Upper lobe of left lung (tissue), 6 donors: Measurements from ENCODE around the gene GRID1. TPM values are rescaled to one million over a fixed set of nuclear protein-coding genes. Genes with fewer than 3 reads are reported as not detected.
A peak's percentile ranks its signal among the peaks of the same experiment; 100 is the strongest.

Experiments used
- ATAC-seq, 2 donors: fragments of 200-7000 bp; cut with Tn5 transposase; one replicate each; pipeline ENCODE4 v1.9.1; 2022; ENCODE audit warnings: mild to moderate bottlenecking in 2 of 2, moderate library complexity in 2 of 2; ENCODE audit not compliant: low FRiP score in 2 of 2
- DNase-seq, 2 donors: peaks; one replicate each; pipeline ENCODE4 v3.0.0-alpha.2; 2019 to 2020
- H3K27ac ChIP-seq, 4 donors: fragments of 200-600 bp; sonication (generic); one replicate each; pipeline ENCODE4 v1.5.1; 2016 to 2019
- H3K27me3 ChIP-seq, 4 donors: fragments of 200-600 bp; sonication (generic); one replicate each; pipeline ENCODE4 v1.5.1; 2017 to 2019
- H3K36me3 ChIP-seq, 4 donors: fragments of 200-600 bp; sonication (generic); one replicate each; pipeline ENCODE4 v1.5.1; 2016 to 2019
- H3K4me1 ChIP-seq, 4 donors: fragments of 200-600 bp; sonication (generic); one replicate each; pipeline ENCODE4 v1.5.1; 2018 to 2019
- H3K4me3 ChIP-seq, 4 donors: fragments of 200-600 bp; sonication (generic); one replicate each; pipeline ENCODE4 v1.5.1; 2017 to 2019; ENCODE audit warnings: mild to moderate bottlenecking in 2 of 4, moderate library complexity in 1 of 4
- H3K9me3 ChIP-seq, 4 donors: fragments of 200-600 bp; sonication (generic); one replicate each; pipeline ENCODE4 v1.5.1; 2018 to 2019
- EP300 ChIP-seq, 4 donors: sonication (generic); formaldehyde crosslinking; IDR thresholded peaks; one replicate each; pipeline ENCODE4 v1.5.1; 2017; ENCODE audit warnings: antibody characterized with exemption in 4 of 4, control low read depth in 2 of 4
- POLR2A ChIP-seq, 4 donors: fragments of 450-650 bp; IDR thresholded peaks; one replicate each; pipeline ENCODE4 v1.5.1; 2016 to 2017; ENCODE audit warnings: antibody characterized with exemption in 4 of 4, mild to moderate bottlenecking in 2 of 4
- POLR2AphosphoS5 ChIP-seq, 2 donors: sonication (generic); formaldehyde crosslinking; IDR thresholded peaks; one replicate each; pipeline ENCODE4 v1.5.1; 2017; ENCODE audit warnings: antibody characterized with exemption in 2 of 2
- WGBS, 2 donors: methylation state at CpG; one replicate each; pipeline ENCODE4 v1.1.5; 2017 to 2018; 5-methylcytosine and 5-hydroxymethylcytosine counted together
- total RNA-seq, 6 donors: library from RNA; depleted of rRNA in 4 of 6; stranded (reverse); fragments of >200 nt in 4 of 6; gene quantifications; one replicate each; pipeline versions ENCODE4 v1.1.0 to v1.2.1, GENCODE V29; 2016 to 2021
- TF ChIP-seq, protein P1 (sequence below), 6 experiments: fragments of 450-650 bp in 4 of 6; fragments of 200-600 bp in 2 of 6; sonication (generic) in 2 of 6; IDR thresholded peaks; one replicate each; pipeline ENCODE4 v1.5.1; 2016 to 2019; ENCODE audit warnings: antibody characterized with exemption in 6 of 6
- donor health status: DM: no; HTN: no; CAD: no; lungs with moderate emphysema.
- donor health status: DM: no; HTN: yes; CAD: no; lungs with severe emphysema.

Gene GRID1
- total RNA-seq, 6 donors from 2014 or later = 1.5 to 5.2 (median 3.2) TPM

DNA sequence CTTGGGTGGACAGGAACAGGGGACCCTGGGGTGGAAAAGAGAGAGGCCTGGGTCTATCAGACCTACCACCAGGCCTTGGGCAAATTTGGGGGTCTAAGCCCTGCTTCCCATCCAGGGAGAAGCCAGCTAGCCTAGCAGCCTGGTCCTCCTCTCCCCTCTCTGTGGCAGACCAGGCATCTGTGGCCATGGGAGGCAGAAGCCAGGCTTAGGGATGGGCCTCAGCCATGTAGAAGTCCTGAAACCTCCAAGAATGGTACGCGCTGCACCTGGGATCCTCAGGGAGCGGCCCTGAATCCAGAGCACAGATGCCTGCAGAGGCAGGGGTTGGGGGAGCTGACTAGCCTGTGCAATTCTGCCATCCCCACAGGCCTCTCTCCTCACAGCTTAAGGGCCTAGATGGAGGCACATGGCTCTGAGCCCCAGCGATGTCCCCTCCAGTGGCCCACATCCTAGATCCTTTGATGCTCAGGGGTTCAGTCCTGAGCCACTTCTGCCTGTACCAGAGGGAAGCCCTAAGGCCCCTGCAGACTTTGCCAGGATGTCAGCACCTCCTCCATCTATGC lies 21.2 kb downstream of the GRID1 start:
- Histone ChIP-seq H3K9me3 (no peaks in the 10 kb centered on the region), H3K36me3 (no peaks in the 10 kb centered on the region), H3K4me1 (peaks cover 4 to 29% (median 9%) of the 10 kb centered on the region in 4 donors), H3K27ac (peak overlapping the region in 2 of 4 donors; percentile 12 to 24), H3K27me3 (no peaks in the 10 kb centered on the region), H3K4me3 (no peak overlapping the region)
- ATAC-seq = no peak
- DNase-seq = no peak
- no peak for TF ChIP-seq POLR2A (IDR thresholded peaks at IDR 0.05)
- TF ChIP-seq, protein P1, sequence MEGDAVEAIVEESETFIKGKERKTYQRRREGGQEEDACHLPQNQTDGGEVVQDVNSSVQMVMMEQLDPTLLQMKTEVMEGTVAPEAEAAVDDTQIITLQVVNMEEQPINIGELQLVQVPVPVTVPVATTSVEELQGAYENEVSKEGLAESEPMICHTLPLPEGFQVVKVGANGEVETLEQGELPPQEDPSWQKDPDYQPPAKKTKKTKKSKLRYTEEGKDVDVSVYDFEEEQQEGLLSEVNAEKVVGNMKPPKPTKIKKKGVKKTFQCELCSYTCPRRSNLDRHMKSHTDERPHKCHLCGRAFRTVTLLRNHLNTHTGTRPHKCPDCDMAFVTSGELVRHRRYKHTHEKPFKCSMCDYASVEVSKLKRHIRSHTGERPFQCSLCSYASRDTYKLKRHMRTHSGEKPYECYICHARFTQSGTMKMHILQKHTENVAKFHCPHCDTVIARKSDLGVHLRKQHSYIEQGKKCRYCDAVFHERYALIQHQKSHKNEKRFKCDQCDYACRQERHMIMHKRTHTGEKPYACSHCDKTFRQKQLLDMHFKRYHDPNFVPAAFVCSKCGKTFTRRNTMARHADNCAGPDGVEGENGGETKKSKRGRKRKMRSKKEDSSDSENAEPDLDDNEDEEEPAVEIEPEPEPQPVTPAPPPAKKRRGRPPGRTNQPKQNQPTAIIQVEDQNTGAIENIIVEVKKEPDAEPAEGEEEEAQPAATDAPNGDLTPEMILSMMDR (IDR thresholded peaks at IDR 0.05) = no peak
- no peak for TF ChIP-seq POLR2AphosphoS5 (IDR thresholded peaks at IDR 0.05)
- no peak for TF ChIP-seq EP300 (IDR thresholded peaks at IDR 0.05)
- 100% methylated on average over 3 of the region's 4 CpGs; no CpG with 5 or more reads in 1 of the 2 donors for WGBS, 2 donors

DNA sequence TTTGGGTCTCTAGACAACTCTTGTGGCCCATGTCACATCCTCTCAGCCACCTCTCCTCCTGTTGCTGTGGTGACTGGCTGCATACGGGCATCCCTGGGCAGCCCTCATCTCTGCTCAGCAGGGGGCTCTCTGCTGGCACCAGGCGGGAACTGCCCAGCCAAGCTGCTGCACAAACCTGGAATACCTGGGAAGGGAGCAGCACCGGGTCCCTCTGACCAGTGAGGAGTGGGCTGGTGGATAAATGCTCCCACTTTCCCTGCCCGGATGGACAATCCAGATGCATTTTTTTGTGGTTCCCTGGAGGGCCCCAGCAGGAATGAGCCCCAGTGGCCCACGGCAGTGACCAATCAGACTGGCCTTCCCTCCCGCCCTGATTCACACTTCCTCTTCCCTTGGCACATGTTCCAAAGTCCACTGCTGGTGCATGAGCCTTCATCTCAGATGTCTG lies 21.9 kb downstream of the GRID1 start:
- H3K4me3 ChIP-seq = no peak overlapping the region
- ATAC-seq = no peak
- H3K4me1 ChIP-seq = peaks cover 4 to 29% (median 9%) of the 10 kb centered on the region in 4 donors
- no peak for DNase-seq
- H3K27me3 ChIP-seq = no peaks in the 10 kb centered on the region
- 56 to 68% methylated on average over 4 to 5 of the region's 6 CpGs for WGBS, 2 donors
- TF ChIP-seq, protein P1 (IDR thresholded peaks at IDR 0.05) = no peak
- TF ChIP-seq POLR2AphosphoS5 (IDR thresholded peaks at IDR 0.05) (no peak), POLR2A (IDR thresholded peaks at IDR 0.05) (no peak), EP300 (IDR thresholded peaks at IDR 0.05) (no peak)
- no peaks in the 10 kb centered on the region for H3K9me3 ChIP-seq
- peak overlapping the region in 1 of 4 donors; percentile 8 for H3K27ac ChIP-seq
- no peaks in the 10 kb centered on the region for H3K36me3 ChIP-seq

DNA sequence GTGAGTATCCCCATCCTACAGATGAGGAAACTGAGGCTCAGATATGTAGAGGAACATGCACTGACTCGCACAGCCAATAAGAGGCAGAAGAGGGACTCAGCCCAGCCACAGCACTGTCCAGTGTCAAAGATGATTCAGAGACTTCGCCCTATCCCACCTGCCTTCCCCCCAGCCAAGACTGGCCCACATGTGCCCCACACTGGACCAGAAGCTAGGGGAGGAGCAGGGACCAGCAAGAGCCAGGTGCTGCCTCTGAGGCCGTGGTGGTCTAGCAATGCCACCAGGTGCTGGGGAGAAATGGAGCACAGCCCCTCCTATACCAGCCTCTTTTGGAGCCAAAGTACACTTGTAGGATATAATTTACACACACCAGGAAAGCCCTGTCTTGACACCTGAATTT lies 22.3 kb downstream of the GRID1 start:
- no peak for DNase-seq
- no peak for ATAC-seq

DNA sequence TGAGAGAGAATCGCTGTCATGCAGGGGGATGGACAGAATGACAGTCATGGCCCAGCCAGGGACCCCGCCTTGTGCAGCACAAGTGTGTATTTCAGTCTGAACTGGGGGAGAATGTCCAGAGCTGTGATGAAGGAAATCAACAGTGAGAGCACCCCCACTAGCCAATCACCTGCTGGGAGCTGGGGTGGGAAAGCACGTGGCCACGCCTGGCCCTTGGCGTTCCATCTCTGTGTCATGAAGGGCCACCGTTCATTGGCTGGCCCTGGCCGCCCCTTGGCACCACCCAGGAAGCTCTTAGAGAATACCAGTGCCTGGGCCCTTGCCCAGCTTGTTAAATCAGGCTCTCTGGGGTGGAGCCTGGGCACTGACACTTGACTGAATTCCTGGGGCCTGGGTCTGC lies 22.8 kb downstream of the GRID1 start:
- H3K27ac ChIP-seq = no peak overlapping the region
- ATAC-seq (no peak), DNase-seq (no peak)
- WGBS, 2 donors = 64 to 78% methylated on average over 6 to 7 of the region's 7 CpGs
- peaks cover 4 to 29% (median 9%) of the 10 kb centered on the region in 4 donors for H3K4me1 ChIP-seq
- H3K9me3 ChIP-seq = no peaks in the 10 kb centered on the region
- TF ChIP-seq EP300 (IDR thresholded peaks at IDR 0.05) (no peak), POLR2AphosphoS5 (IDR thresholded peaks at IDR 0.05) (no peak), POLR2A (IDR thresholded peaks at IDR 0.05) (peak in 1 of 4 donors; percentile 10)
- TF ChIP-seq, protein P1 (IDR thresholded peaks at IDR 0.05) = no peak
- H3K27me3 ChIP-seq = no peaks in the 10 kb centered on the region
- H3K4me3 ChIP-seq = no peak overlapping the region
- no peaks in the 10 kb centered on the region for H3K36me3 ChIP-seq

More for the DNA sequence above, 22.3 kb downstream of the GRID1 start:
- no peaks in the 10 kb centered on the region for H3K9me3 ChIP-seq
- no peaks in the 10 kb centered on the region for H3K27me3 ChIP-seq
- 80 to 93% methylated on average over 1 to 3 of the region's 3 CpGs for WGBS, 2 donors
- H3K27ac ChIP-seq = no peak overlapping the region
- H3K4me1 ChIP-seq = peaks cover 4 to 29% (median 9%) of the 10 kb centered on the region in 4 donors
- no peak overlapping the region for H3K4me3 ChIP-seq
- no peaks in the 10 kb centered on the region for H3K36me3 ChIP-seq
- TF ChIP-seq POLR2A (IDR thresholded peaks at IDR 0.05) = no peak
- TF ChIP-seq, protein P1 (IDR thresholded peaks at IDR 0.05) = no peak
- TF ChIP-seq EP300 (IDR thresholded peaks at IDR 0.05) = no peak
- no peak for TF ChIP-seq POLR2AphosphoS5 (IDR thresholded peaks at IDR 0.05)
